Measurements from ENCODE around the gene KCNJ9. TPM values are rescaled to one million over a fixed set of nuclear protein-coding genes. Genes with fewer than 3 reads are reported as not detected.

KCNJ9 gene
- total RNA-seq, 1 experiment from 2014 or later, result not detected

DNA sequence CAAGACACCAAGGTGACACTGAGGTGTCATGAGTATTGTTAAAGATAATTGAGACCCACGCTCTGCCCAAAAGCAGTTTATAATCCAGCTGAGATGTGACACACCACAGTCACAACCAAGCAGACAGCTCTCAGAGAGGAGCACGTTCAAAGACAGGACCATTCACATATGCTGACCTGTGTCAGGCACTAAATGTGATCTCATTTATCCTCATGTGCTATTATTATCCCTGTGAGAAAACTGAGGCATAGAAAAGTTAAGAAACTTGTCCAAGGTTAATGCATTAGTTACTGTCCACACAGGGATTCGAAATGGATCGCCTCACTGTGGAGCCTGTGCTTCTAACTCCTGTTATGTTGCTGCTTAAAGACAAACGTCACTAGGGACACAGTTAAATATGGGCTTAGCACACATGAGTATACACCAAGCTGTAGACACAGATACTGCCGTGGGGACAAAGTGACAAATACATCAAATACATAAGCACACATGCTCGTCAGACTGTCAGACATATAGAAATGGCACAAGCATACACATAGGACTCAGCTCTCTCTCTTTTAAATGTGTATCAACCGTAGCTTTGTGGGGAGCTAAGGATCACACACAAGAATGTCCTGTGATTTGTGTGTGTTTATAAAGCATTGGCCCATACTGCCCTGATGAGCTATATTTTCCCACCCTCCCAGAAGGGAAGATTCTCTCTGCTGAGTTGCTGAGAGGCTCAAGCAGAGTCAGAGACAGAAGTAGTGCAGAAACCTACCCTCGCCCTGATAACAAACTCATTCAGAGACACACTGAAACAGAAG is 20.6 kb downstream of the KCNJ9 start:
- DNase-seq, result no peak
- Mint-ChIP-seq H3K9me3 (ENCODE audit: unreplicated experiment) (no peaks in the 10 kb centered on the region), H3K4me3 (ENCODE audit: unreplicated experiment) (no peak overlapping the region), H3K27ac (ENCODE audit: unreplicated experiment) (no peak overlapping the region), H3K27me3 (ENCODE audit: insufficient read depth, unreplicated experiment) (no peaks in the 10 kb centered on the region), H3K4me1 (ENCODE audit: low read depth, unreplicated experiment) (peaks cover 26% of the 10 kb centered on the region), H3K36me3 (ENCODE audit: insufficient read depth, unreplicated experiment) (peaks cover 11% of the 10 kb centered on the region)
- Histone ChIP-seq H3K9me3 (no peaks in the 10 kb centered on the region), H3K4me1 (peaks cover 24% of the 10 kb centered on the region), H3K27me3 (replicated peaks; ENCODE audit: control insufficient read depth, insufficient read depth, low read length) (no peaks in the 10 kb centered on the region), H3K4me3 (ENCODE audit: low read depth, low read length) (no peak overlapping the region), H3K36me3 (ENCODE audit: control insufficient read depth, insufficient read depth, low read length) (no peaks in the 10 kb centered on the region)
- POLR2A ChIA-PET, result interaction anchor here (0.6 kb wide), 1 partner anchor 160 kb away, joined by 7 read pairs; no protein-coding TSS in a partner anchor
- TF ChIP-seq, protein P1, sequence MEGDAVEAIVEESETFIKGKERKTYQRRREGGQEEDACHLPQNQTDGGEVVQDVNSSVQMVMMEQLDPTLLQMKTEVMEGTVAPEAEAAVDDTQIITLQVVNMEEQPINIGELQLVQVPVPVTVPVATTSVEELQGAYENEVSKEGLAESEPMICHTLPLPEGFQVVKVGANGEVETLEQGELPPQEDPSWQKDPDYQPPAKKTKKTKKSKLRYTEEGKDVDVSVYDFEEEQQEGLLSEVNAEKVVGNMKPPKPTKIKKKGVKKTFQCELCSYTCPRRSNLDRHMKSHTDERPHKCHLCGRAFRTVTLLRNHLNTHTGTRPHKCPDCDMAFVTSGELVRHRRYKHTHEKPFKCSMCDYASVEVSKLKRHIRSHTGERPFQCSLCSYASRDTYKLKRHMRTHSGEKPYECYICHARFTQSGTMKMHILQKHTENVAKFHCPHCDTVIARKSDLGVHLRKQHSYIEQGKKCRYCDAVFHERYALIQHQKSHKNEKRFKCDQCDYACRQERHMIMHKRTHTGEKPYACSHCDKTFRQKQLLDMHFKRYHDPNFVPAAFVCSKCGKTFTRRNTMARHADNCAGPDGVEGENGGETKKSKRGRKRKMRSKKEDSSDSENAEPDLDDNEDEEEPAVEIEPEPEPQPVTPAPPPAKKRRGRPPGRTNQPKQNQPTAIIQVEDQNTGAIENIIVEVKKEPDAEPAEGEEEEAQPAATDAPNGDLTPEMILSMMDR (IDR thresholded peaks at IDR 0.05; ENCODE audit: insufficient read depth in 1 of 2, low read depth in 1 of 2, low read length in 1 of 2, severe bottlenecking in 1 of 2, unreplicated experiment in 1 of 2), result no peak
- BruUV-seq (replicated peaks), result no TSS peak
- CTCF ChIA-PET, result interaction anchor here (0.6 to 4.3 kb wide), 15 partner anchors 10 to 274 kb away, joined by 3 to 37 read pairs (median 4); partner anchors contain the start of gene KCNJ9
- intact Hi-C loops (cut with micrococcal nuclease; ENCODE audit: unreplicated experiment), result loop anchor here (1.0 to 2.0 kb wide), 8 partner anchors 23 to 315 kb away; no protein-coding TSS in a partner anchor

DNA sequence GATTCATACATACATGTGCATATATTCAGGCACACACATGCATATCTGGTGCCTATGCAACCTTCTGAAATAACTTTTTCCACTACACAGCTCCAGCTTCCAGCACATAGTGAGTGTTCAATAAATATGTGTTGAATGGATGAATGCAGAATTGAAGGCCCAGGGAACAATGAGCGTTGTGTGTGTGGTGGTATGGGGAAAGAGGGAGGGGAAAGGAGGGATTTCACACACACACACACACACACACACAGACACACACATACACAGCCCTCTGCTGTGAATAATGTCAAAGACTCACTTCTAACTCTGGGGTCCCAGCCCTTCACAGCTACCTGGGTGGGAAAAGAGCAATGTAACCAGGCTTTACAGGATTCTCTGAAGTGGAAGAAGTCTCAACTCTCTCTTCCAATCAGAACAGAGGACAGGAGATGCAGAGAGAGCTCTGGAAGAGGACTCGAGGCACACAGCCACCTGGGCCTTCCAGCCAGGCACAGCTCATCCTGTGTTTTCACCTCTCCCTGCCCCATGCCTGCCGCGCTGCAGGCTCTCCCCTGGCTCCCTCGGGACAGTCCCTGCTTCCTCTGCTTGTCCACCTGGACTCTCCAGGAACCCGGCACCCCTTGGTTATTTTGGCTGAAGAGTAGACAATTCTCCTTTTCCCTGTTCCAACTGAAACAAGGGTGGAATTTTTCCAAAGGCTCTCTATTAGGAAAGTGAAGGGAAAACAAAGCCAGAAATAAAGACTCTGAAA is 22.5 kb downstream of the KCNJ9 start:
- TF ChIP-seq, protein P1 (IDR thresholded peaks at IDR 0.05; ENCODE audit: insufficient read depth in 1 of 2, low read depth in 1 of 2, low read length in 1 of 2, severe bottlenecking in 1 of 2, unreplicated experiment in 1 of 2), result no peak
- Mint-ChIP-seq H3K36me3 (ENCODE audit: insufficient read depth, unreplicated experiment) (peaks cover 5% of the 10 kb centered on the region), H3K27me3 (ENCODE audit: insufficient read depth, unreplicated experiment) (no peaks in the 10 kb centered on the region), H3K9me3 (ENCODE audit: unreplicated experiment) (no peaks in the 10 kb centered on the region), H3K4me1 (ENCODE audit: low read depth, unreplicated experiment) (peaks cover 21% of the 10 kb centered on the region), H3K4me3 (ENCODE audit: unreplicated experiment) (no peak overlapping the region), H3K27ac (ENCODE audit: unreplicated experiment) (no peak overlapping the region)
- Histone ChIP-seq H3K4me1 (peaks cover 13% of the 10 kb centered on the region), H3K27me3 (replicated peaks; ENCODE audit: control insufficient read depth, insufficient read depth, low read length) (no peaks in the 10 kb centered on the region), H3K9me3 (no peaks in the 10 kb centered on the region), H3K4me3 (ENCODE audit: low read depth, low read length) (no peak overlapping the region), H3K36me3 (ENCODE audit: control insufficient read depth, insufficient read depth, low read length) (no peaks in the 10 kb centered on the region)
- BruUV-seq (replicated peaks), result no TSS peak
- CTCF ChIA-PET, result interaction anchor here (1.1 to 4.3 kb wide), 4 partner anchors 19 to 250 kb away, joined by 3 to 33 read pairs (median 8); no protein-coding TSS in a partner anchor
- DNase-seq, result no peak
- POLR2A ChIA-PET, result no interaction called here
- intact Hi-C loops (cut with micrococcal nuclease; ENCODE audit: unreplicated experiment), result no loop called here

GRCh38 chr1:160104486-160104885 is 23.1 kb downstream of the KCNJ9 start:
- H3K36me3 Mint-ChIP-seq (ENCODE audit: insufficient read depth, unreplicated experiment), result peaks cover 5% of the 10 kb centered on the region
- ChIA-PET POLR2A (no interaction called here), CTCF (interaction anchor here (1.1 to 1.7 kb wide), 2 partner anchors 115 to 250 kb away, joined by 3 to 4 read pairs; no protein-coding TSS in a partner anchor)
- H3K4me1 Mint-ChIP-seq (ENCODE audit: low read depth, unreplicated experiment), result peaks cover 28% of the 10 kb centered on the region
- BruUV-seq (replicated peaks), result no TSS peak
- Histone ChIP-seq H3K4me1 (peaks cover 14% of the 10 kb centered on the region), H3K4me3 (ENCODE audit: low read depth, low read length) (no peak overlapping the region), H3K9me3 (no peaks in the 10 kb centered on the region), H3K27me3 (replicated peaks; ENCODE audit: control insufficient read depth, insufficient read depth, low read length) (no peaks in the 10 kb centered on the region), H3K36me3 (ENCODE audit: control insufficient read depth, insufficient read depth, low read length) (no peaks in the 10 kb centered on the region)
- no peaks in the 10 kb centered on the region for H3K9me3 Mint-ChIP-seq (ENCODE audit: unreplicated experiment)
- no peak overlapping the region for H3K4me3 Mint-ChIP-seq (ENCODE audit: unreplicated experiment)
- no peak for DNase-seq
- no peaks in the 10 kb centered on the region for H3K27me3 Mint-ChIP-seq (ENCODE audit: insufficient read depth, unreplicated experiment)
- TF ChIP-seq, protein P1 (IDR thresholded peaks at IDR 0.05; ENCODE audit: insufficient read depth in 1 of 2, low read depth in 1 of 2, low read length in 1 of 2, severe bottlenecking in 1 of 2, unreplicated experiment in 1 of 2), result no peak
- no peak overlapping the region for H3K27ac Mint-ChIP-seq (ENCODE audit: unreplicated experiment)
- intact Hi-C loops (cut with micrococcal nuclease; ENCODE audit: unreplicated experiment), result no loop called here
